OCI-M2 (cell line): ENCODE measurements around the gene WNT3.
"Not testable (repeated sequence)": the region's sequence is repeated elsewhere in the genome, so short reads cannot be mapped to it uniquely, and the experiment has no call there.

ENCODE experiments used
- DNase-seq: peaks from one replicate; lab custom pipeline; 2025; ENCODE audit not compliant: unreplicated experiment; lab: John Stamatoyannopoulos, UW

Gene WNT3

GRCh38 chr17:46818316-46818928, at the start of gene WNT3:
Gene WNT3, minus strand, starts transcription at chr17:46818692. Its CDS starts 95 bp downstream, at chr17:46818597.
- no peak for DNase-seq

- DNase-seq, result no peak
These were observed 48.3 kb upstream of the WNT3 start for GRCh38 chr17:46866747-46867146.

- DNase-seq, result no peak
These were observed 47.8 kb upstream of the WNT3 start for GRCh38 chr17:46866325-46866724.

- no peak for DNase-seq
These were observed 46.6 kb upstream of the WNT3 start for GRCh38 chr17:46865100-46865499.

GRCh38 chr17:46863383-46864121, 45.1 kb upstream of the WNT3 start:
- no peak for DNase-seq

- no peak for DNase-seq
These were observed 44.5 kb upstream of the WNT3 start for GRCh38 chr17:46862949-46863348.

GRCh38 chr17:46859996-46860395, 41.5 kb upstream of the WNT3 start:
- no peak for DNase-seq

GRCh38 chr17:46857600-46857999, 39.1 kb upstream of the WNT3 start:
- no peak for DNase-seq

GRCh38 chr17:46854948-46855347, 36.5 kb upstream of the WNT3 start:
- DNase-seq, result no peak

- no peak for DNase-seq
These were observed 36.0 kb upstream of the WNT3 start for GRCh38 chr17:46854515-46854914.

GRCh38 chr17:46853896-46854444, 35.5 kb upstream of the WNT3 start:
- no peak for DNase-seq

- DNase-seq, result no peak
These were observed 32.7 kb upstream of the WNT3 start, which contains the start of gene WNT9B for GRCh38 chr17:46851029-46851741. Gene WNT9B, plus strand, starts transcription at chr17:46851583. Its CDS starts 56 bp downstream, at chr17:46851639.

GRCh38 chr17:46850688-46851028, 32.2 kb upstream of the WNT3 start:
- DNase-seq, result no peak

- no peak for DNase-seq
These were observed 30.0 kb upstream of the WNT3 start for GRCh38 chr17:46848534-46848933.

- no peak for DNase-seq
These were observed 29.0 kb upstream of the WNT3 start for GRCh38 chr17:46847204-46848191.

- DNase-seq, result no peak
These were observed 24.3 kb upstream of the WNT3 start for GRCh38 chr17:46842835-46843234.

GRCh38 chr17:46841561-46842379, 23.3 kb upstream of the WNT3 start:
- no peak for DNase-seq

GRCh38 chr17:46840596-46840995, 22.1 kb upstream of the WNT3 start:
- not testable (repeated sequence) for DNase-seq

GRCh38 chr17:46839211-46839610, 20.7 kb upstream of the WNT3 start:
- DNase-seq, result no peak

- DNase-seq, result no peak
These were observed 19.0 kb upstream of the WNT3 start for GRCh38 chr17:46837521-46837920.
